ENCODE measurements around the gene MAP3K7. TPM values are rescaled to one million over a fixed set of nuclear protein-coding genes. Genes with fewer than 3 reads are reported as not detected.

Gene MAP3K7
- total RNA-seq, 1 donor from 2014 or later = 20.4 TPM

DNA sequence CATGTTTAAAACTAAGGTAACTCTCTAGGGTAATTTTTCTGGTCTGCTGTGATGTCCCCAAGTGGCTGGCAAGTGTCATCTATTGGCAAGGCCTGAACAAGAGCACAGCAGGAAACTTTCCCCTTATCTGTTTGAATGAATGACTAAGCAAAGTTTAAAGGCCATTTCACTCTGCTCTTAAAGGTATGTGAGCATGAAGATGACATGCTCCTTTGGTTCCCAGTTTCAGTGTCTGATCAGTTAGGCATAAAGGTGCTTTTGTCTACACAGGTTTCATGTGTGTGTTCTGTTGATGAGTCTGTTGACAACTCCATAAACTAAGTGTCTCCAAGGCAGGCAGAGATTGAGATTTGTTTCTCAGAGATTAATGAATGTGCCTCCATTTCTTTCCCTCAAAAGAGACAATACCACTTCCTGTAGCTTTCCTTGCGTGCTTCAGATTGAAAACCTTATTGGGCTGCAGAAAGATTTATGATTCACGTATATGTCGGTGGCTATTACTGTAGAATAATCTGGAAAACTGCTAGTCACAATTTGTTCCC lies 83.9 kb downstream of the MAP3K7 start:
- Histone ChIP-seq H3K4me1 (no peaks in the 10 kb centered on the region), H3K27ac (no peak overlapping the region), H3K4me3 (no peak overlapping the region), H3K9me3 (no peaks in the 10 kb centered on the region), H3K27me3 (no peaks in the 10 kb centered on the region), H3K36me3 (no peaks in the 10 kb centered on the region)
- intact Hi-C loops (cut with DNase I) = no loop called here
- ATAC-seq (no peak), DNase-seq (no peak)
- TF ChIP-seq, protein P1, sequence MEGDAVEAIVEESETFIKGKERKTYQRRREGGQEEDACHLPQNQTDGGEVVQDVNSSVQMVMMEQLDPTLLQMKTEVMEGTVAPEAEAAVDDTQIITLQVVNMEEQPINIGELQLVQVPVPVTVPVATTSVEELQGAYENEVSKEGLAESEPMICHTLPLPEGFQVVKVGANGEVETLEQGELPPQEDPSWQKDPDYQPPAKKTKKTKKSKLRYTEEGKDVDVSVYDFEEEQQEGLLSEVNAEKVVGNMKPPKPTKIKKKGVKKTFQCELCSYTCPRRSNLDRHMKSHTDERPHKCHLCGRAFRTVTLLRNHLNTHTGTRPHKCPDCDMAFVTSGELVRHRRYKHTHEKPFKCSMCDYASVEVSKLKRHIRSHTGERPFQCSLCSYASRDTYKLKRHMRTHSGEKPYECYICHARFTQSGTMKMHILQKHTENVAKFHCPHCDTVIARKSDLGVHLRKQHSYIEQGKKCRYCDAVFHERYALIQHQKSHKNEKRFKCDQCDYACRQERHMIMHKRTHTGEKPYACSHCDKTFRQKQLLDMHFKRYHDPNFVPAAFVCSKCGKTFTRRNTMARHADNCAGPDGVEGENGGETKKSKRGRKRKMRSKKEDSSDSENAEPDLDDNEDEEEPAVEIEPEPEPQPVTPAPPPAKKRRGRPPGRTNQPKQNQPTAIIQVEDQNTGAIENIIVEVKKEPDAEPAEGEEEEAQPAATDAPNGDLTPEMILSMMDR (IDR thresholded peaks at IDR 0.05) = no peak

DNA sequence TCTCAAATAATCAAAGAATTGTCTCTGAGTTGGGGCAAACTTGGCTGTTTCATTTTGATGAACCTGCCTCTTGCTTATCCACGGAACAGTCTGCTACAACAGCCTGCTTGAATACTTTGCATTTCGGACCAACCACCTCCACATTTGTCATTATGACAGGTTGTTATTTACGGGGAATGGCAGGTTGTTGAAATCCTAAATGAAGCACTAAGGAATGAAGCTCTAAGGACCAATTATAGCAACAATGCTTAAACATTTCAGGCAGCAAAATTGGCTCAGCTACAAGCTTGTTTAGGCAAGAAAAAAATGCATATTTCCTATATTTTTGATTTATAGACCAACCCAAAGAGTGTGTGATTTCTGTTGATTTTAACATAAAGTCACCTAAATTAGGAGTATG lies 84.5 kb downstream of the MAP3K7 start:
- Histone ChIP-seq H3K27me3 (no peaks in the 10 kb centered on the region), H3K36me3 (no peaks in the 10 kb centered on the region), H3K4me3 (no peak overlapping the region), H3K9me3 (no peaks in the 10 kb centered on the region), H3K27ac (no peak overlapping the region), H3K4me1 (no peaks in the 10 kb centered on the region)
- intact Hi-C loops (cut with DNase I) = no loop called here
- TF ChIP-seq, protein P1 (IDR thresholded peaks at IDR 0.05) = no peak
- ATAC-seq = no peak
- no peak for DNase-seq

GRCh38 chr6:90500458-90500857 lies 86.4 kb downstream of the MAP3K7 start:
- DNase-seq (no peak), ATAC-seq (no peak)
- no peaks in the 10 kb centered on the region for H3K4me1 ChIP-seq
- H3K4me3 ChIP-seq = no peak overlapping the region
- no peak overlapping the region for H3K27ac ChIP-seq
- H3K36me3 ChIP-seq = no peaks in the 10 kb centered on the region
- H3K27me3 ChIP-seq = no peaks in the 10 kb centered on the region
- TF ChIP-seq, protein P1 (IDR thresholded peaks at IDR 0.05) = no peak
- no peaks in the 10 kb centered on the region for H3K9me3 ChIP-seq
- intact Hi-C loops (cut with DNase I) = no loop called here

DNA sequence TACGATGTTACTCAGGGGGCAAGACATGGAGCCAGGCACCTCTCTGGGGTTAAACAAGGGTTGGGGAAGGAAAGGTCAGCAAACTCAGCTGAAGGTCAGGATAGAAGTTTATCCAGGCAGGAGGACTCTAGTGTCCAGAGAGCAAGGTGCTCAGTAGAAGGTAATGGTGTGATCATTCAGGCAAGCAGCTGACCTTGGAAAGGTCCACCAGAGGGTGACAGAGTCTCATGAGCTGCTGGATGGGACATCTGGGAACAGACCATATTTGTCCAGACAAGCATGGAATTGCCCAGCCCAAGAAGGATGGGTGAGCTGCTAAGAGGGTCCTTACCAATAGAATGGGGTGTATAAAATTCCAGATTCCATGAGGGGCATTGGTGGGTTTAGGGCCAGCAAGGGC lies 89.5 kb downstream of the MAP3K7 start:
- Histone ChIP-seq H3K27ac (no peak overlapping the region), H3K9me3 (no peaks in the 10 kb centered on the region), H3K4me1 (no peaks in the 10 kb centered on the region), H3K4me3 (no peak overlapping the region), H3K36me3 (no peaks in the 10 kb centered on the region), H3K27me3 (no peaks in the 10 kb centered on the region)
- intact Hi-C loops (cut with DNase I) = no loop called here
- ATAC-seq = no peak
- DNase-seq = no peak
- TF ChIP-seq, protein P1 (IDR thresholded peaks at IDR 0.05) = no peak

DNA sequence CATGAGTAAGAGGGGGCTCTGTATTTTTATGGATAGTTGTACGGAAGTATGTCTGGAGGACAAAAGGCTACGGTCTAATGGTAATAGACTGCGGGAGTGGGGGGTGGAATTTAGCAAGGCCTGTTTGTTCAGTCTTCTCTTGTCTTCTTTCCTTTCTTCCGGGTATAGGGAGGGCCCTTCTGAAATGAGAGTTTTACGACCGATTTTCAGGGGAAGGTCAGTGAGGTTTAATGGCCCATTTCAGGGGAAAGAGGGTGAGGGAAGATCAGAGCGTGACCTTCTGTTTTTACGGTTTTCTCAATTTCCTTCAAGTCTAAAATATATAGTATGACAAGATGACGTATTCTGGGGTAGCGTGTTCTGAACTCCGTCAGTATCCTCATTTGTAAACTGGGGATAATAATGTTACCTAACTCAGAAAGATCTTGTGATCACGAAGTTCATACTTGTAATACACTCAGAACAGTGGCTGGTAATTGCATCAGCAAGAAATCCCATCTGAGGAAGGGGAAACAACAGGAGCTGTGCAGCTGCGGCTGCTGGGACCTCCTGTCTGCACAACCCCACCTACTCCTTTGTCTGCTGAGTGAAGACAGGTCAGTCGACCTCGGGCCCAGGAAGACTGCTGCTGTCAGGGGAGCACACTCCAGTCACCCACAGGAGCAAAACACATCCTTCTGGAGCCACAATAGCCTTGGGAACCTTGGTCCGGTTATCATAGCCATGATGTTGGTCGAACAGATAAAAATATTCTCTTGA lies 90.4 kb downstream of the MAP3K7 start:
- Histone ChIP-seq H3K4me1 (no peaks in the 10 kb centered on the region), H3K27me3 (no peaks in the 10 kb centered on the region), H3K27ac (no peak overlapping the region), H3K4me3 (no peak overlapping the region), H3K36me3 (no peaks in the 10 kb centered on the region), H3K9me3 (no peaks in the 10 kb centered on the region)
- intact Hi-C loops (cut with DNase I) = no loop called here
- ATAC-seq (no peak), DNase-seq (no peak)
- TF ChIP-seq, protein P1 (IDR thresholded peaks at IDR 0.05) = no peak

All from upper lobe of right lung (tissue), 1 donor.